GM23338 (cell line): ENCODE measurements around the gene PKD1L1. TPM values are rescaled to one million over a fixed set of nuclear protein-coding genes. Genes with fewer than 3 reads are reported as not detected.

Experiments used
- ATAC-seq: fragments of 200-7000 bp; cut with Tn5 transposase; 3 replicates; pipeline ENCODE4 v1.9.1; 2020
- DNase-seq: peaks from one replicate; pipeline ENCODE4 v3.0.0-alpha.2; 2015; ENCODE audit warnings: low spot score
- H2AFZ ChIP-seq: fragments of 200-600 bp; sonication (generic); 2 replicates; pipeline ENCODE4 v1.8.0; 2016; ENCODE audit warnings: antibody characterized with exemption, mild to moderate bottlenecking, moderate library complexity
- H3F3A ChIP-seq: fragments of 200-600 bp; sonication (generic); replicated peaks from 2 replicates; pipeline ENCODE4 v1.8.0; 2017; ENCODE audit warnings: antibody characterized with exemption, mixed run types, low read depth
- H3K27ac ChIP-seq: fragments of 200-600 bp; sonication (generic); 2 replicates; pipeline ENCODE4 v1.6.1; 2016; ENCODE audit warnings: low read depth
- H3K27me3 ChIP-seq: fragments of 200-600 bp; sonication (generic); 2 replicates; pipeline ENCODE4 v1.8.0; 2016; ENCODE audit warnings: mild to moderate bottlenecking, mixed run types, moderate library complexity; ENCODE audit not compliant: insufficient read depth
- H3K36me3 ChIP-seq: fragments of 200-600 bp; sonication (generic); 2 replicates; pipeline ENCODE4 v1.8.0; 2016; ENCODE audit warnings: mild to moderate bottlenecking; ENCODE audit not compliant: insufficient read depth
- H3K4me1 ChIP-seq: fragments of 200-600 bp; sonication (generic); 2 replicates; pipeline ENCODE4 v1.8.0; 2016; ENCODE audit warnings: mild to moderate bottlenecking, moderate library complexity; ENCODE audit not compliant: insufficient read depth
- H3K4me2 ChIP-seq: fragments of 200-600 bp; sonication (generic); 2 replicates; pipeline ENCODE4 v1.7.1; 2017; ENCODE audit warnings: mixed run types
- H3K4me3 ChIP-seq: fragments of 200-600 bp; sonication (generic); 2 replicates; pipeline ENCODE4 v1.6.1; 2016; ENCODE audit warnings: mixed run types
- H3K79me2 ChIP-seq: fragments of 200-600 bp; sonication (generic); replicated peaks from 2 replicates; pipeline ENCODE4 v1.8.0; 2017; ENCODE audit warnings: mild to moderate bottlenecking; ENCODE audit not compliant: insufficient read depth
- H3K9me2 ChIP-seq: fragments of 200-600 bp; sonication (generic); 2 replicates; pipeline ENCODE4 v1.8.0; 2017; ENCODE audit not compliant: insufficient read depth
- H4K20me1 ChIP-seq: fragments of 200-600 bp; sonication (generic); replicated peaks from 2 replicates; pipeline ENCODE4 v1.8.0; 2017; ENCODE audit warnings: mild to moderate bottlenecking; ENCODE audit not compliant: insufficient read depth
- H3K27ac Mint-ChIP-seq: 2 replicates; pipeline ENCODE4 v1.8.0; 2020; ENCODE audit warnings: inconsistent platforms, mild to moderate bottlenecking, moderate library complexity, mixed read lengths
- H3K27me3 Mint-ChIP-seq: 3 replicates; pipeline ENCODE4 v1.8.0; 2022; ENCODE audit warnings: low read depth, mild to moderate bottlenecking, moderate library complexity, mixed read lengths, inconsistent platforms; ENCODE audit not compliant: insufficient read depth, poor library complexity
- H3K36me3 Mint-ChIP-seq: 3 replicates; pipeline ENCODE4 v1.8.0; 2021; ENCODE audit warnings: low read depth, mild to moderate bottlenecking, inconsistent platforms, moderate library complexity, mixed read lengths
- H3K4me1 Mint-ChIP-seq: 3 replicates; pipeline ENCODE4 v1.8.0; 2020; ENCODE audit warnings: mild to moderate bottlenecking, inconsistent platforms, mixed read lengths
- H3K4me3 Mint-ChIP-seq: 3 replicates; pipeline ENCODE4 v1.8.0; 2021; ENCODE audit warnings: moderate library complexity, mild to moderate bottlenecking, inconsistent platforms, mixed read lengths
- H3K9me3 Mint-ChIP-seq: 3 replicates; pipeline ENCODE4 v1.8.0; 2020; ENCODE audit warnings: moderate library complexity, mild to moderate bottlenecking, inconsistent platforms, mixed read lengths
- CREB1 ChIP-seq: fragments of 250-450 bp; sonication (Bioruptor Pico); IDR thresholded peaks from 2 replicates; pipeline ENCODE4 v1.5.0; 2020; ENCODE audit warnings: low read depth, mild to moderate bottlenecking, moderate library complexity
- EZH2 ChIP-seq: fragments of 200-600 bp; sonication (generic); IDR thresholded peaks from one replicate; pipeline ENCODE4 v1.8.0; 2017; ENCODE audit warnings: antibody characterized with exemption, mild to moderate bottlenecking, low read depth; ENCODE audit not compliant: unreplicated experiment
- polyA plus RNA-seq: library from polyadenylated mRNA; unstranded; fragments of >200 nt; fragmentation: Nextera tagmentation; extraction: Ambion mirVana; gene quantifications from 2 replicates; pipeline ENCODE4 v1.2.1, GENCODE V29; 2016
- total RNA-seq: library from RNA; depleted of rRNA; stranded (reverse); fragments of >200 nt; shearing (Covaris generic); gene quantifications from 2 replicates; pipeline ENCODE4 v1.2.3, GENCODE V29; 2014
- TF ChIP-seq, protein P1 (sequence below): fragments of 250-450 bp; sonication (Bioruptor Pico); IDR thresholded peaks from 2 replicates; pipeline ENCODE4 v1.5.0; 2020; ENCODE audit warnings: mild to moderate bottlenecking, moderate library complexity

Gene PKD1L1
- total and polyA plus RNA-seq, 2 experiments from 2014 or later, result 0.03 TPM; not detected in 1

DNA sequence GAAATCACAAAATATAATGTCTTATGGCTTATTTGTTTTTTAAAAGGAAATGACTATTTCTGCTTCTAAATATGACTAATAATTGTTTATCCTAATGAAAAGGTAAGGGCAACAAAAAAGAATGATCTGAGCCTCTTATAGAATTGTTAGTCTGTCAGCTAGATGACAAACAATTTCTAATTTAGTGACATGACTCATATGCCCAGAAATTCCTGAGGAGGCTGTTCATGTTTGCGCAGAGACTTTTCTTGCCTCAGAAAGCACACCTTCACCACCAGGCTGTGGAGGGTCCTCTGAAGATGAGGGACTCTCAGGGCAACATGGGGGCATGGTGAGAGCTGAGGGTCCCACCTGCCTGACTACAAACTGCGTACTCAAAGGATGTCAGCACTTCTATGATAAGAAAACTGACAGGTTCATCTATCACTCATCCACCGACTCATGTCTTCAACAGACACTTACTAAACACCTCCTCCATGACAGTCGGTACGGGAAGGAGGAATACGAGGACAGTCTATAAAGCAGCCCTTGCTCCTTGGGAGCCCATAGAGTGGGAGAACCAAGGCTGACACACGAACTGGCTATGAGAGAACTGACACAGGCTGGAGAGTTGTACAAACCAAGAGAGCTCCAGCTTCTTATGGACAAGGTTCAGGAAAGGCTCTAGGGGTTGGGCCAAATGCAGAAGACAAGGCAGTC, 102.0 kb downstream of the PKD1L1 start:
- Histone ChIP-seq H4K20me1 (no peaks in the 10 kb centered on the region), H3F3A (no peaks in the 10 kb centered on the region), H3K9me2 (no peaks in the 10 kb centered on the region), H3K27me3 (no peaks in the 10 kb centered on the region), H2AFZ (no peak overlapping the region; the same call in 1 of the 2 replicates), H3K27ac (no peak overlapping the region), H3K4me2 (no peak overlapping the region), H3K36me3 (no peaks in the 10 kb centered on the region), H3K4me1 (no peaks in the 10 kb centered on the region), H3K79me2 (no peaks in the 10 kb centered on the region), H3K4me3 (no peak overlapping the region)
- no peak for DNase-seq
- Mint-ChIP-seq H3K9me3 (no peaks in the 10 kb centered on the region; the same call in 2 of the 3 replicates), H3K4me3 (no peak overlapping the region), H3K27ac (no peak overlapping the region), H3K27me3 (peaks cover 3% of the 10 kb centered on the region), H3K36me3 (no peaks in the 10 kb centered on the region; the same call in 2 of the 3 replicates), H3K4me1 (no peaks in the 10 kb centered on the region)
- TF ChIP-seq, protein P1, sequence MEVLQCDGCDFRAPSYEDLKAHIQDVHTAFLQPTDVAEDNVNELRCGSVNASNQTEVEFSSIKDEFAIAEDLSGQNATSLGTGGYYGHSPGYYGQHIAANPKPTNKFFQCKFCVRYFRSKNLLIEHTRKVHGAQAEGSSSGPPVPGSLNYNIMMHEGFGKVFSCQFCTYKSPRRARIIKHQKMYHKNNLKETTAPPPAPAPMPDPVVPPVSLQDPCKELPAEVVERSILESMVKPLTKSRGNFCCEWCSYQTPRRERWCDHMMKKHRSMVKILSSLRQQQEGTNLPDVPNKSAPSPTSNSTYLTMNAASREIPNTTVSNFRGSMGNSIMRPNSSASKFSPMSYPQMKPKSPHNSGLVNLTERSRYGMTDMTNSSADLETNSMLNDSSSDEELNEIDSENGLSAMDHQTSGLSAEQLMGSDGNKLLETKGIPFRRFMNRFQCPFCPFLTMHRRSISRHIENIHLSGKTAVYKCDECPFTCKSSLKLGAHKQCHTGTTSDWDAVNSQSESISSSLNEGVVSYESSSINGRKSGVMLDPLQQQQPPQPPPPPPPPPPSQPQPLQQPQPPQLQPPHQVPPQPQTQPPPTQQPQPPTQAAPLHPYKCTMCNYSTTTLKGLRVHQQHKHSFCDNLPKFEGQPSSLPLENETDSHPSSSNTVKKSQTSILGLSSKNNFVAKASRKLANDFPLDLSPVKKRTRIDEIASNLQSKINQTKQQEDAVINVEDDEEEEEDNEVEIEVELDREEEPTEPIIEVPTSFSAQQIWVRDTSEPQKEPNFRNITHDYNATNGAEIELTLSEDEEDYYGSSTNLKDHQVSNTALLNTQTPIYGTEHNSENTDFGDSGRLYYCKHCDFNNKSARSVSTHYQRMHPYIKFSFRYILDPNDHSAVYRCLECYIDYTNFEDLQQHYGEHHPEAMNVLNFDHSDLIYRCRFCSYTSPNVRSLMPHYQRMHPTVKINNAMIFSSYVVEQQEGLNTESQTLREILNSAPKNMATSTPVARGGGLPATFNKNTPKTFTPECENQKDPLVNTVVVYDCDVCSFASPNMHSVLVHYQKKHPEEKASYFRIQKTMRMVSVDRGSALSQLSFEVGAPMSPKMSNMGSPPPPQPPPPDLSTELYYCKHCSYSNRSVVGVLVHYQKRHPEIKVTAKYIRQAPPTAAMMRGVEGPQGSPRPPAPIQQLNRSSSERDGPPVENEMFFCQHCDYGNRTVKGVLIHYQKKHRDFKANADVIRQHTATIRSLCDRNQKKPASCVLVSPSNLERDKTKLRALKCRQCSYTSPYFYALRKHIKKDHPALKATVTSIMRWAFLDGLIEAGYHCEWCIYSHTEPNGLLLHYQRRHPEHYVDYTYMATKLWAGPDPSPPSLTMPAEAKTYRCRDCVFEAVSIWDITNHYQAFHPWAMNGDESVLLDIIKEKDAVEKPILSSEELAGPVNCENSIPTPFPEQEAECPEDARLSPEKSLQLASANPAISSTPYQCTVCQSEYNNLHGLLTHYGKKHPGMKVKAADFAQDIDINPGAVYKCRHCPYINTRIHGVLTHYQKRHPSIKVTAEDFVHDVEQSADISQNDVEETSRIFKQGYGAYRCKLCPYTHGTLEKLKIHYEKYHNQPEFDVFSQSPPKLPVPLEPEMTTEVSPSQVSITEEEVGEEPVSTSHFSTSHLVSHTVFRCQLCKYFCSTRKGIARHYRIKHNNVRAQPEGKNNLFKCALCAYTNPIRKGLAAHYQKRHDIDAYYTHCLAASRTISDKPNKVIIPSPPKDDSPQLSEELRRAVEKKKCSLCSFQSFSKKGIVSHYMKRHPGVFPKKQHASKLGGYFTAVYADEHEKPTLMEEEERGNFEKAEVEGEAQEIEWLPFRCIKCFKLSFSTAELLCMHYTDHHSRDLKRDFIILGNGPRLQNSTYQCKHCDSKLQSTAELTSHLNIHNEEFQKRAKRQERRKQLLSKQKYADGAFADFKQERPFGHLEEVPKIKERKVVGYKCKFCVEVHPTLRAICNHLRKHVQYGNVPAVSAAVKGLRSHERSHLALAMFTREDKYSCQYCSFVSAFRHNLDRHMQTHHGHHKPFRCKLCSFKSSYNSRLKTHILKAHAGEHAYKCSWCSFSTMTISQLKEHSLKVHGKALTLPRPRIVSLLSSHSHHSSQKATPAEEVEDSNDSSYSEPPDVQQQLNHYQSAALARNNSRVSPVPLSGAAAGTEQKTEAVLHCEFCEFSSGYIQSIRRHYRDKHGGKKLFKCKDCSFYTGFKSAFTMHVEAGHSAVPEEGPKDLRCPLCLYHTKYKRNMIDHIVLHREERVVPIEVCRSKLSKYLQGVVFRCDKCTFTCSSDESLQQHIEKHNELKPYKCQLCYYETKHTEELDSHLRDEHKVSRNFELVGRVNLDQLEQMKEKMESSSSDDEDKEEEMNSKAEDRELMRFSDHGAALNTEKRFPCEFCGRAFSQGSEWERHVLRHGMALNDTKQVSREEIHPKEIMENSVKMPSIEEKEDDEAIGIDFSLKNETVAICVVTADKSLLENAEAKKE (CRISPR knock-in tag), result no peak
- no peak for ATAC-seq

DNA sequence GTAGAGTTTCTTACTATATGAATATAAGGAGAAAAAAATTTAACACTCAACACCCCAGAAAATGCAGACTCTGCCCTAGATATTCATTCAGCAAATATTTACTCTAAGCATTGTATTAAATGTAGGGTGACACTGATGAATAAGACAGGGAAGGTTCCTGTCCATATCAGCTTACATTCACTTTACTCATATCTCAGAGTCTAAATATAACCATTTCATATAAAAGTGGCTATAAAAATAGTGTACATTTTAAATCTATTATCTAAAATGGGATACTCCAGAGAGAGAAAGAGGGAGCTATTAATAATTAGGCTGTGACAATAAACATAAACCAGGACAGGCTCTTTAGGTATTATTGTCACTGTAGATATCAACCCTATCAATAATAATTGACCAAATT, 104.0 kb downstream of the PKD1L1 start:
- Histone ChIP-seq H3F3A (no peaks in the 10 kb centered on the region), H3K79me2 (no peaks in the 10 kb centered on the region), H3K9me2 (no peaks in the 10 kb centered on the region), H3K27me3 (no peaks in the 10 kb centered on the region), H3K4me3 (no peak overlapping the region), H3K27ac (no peak overlapping the region), H4K20me1 (no peaks in the 10 kb centered on the region), H2AFZ (no peak overlapping the region), H3K4me2 (no peak overlapping the region), H3K36me3 (no peaks in the 10 kb centered on the region), H3K4me1 (no peaks in the 10 kb centered on the region)
- H3K4me3 Mint-ChIP-seq, result no peak overlapping the region
- no peaks in the 10 kb centered on the region; the same call in 2 of the 3 replicates for H3K9me3 Mint-ChIP-seq
- H3K4me1 Mint-ChIP-seq, result no peaks in the 10 kb centered on the region
- no peak overlapping the region for H3K27ac Mint-ChIP-seq
- ATAC-seq (no peak), DNase-seq (no peak)
- no peaks in the 10 kb centered on the region; the same call in 2 of the 3 replicates for H3K36me3 Mint-ChIP-seq
- H3K27me3 Mint-ChIP-seq, result peaks cover 3% of the 10 kb centered on the region
- no peak for TF ChIP-seq CREB1
- TF ChIP-seq EZH2, result no peak
- TF ChIP-seq, protein P1 (CRISPR knock-in tag), result no peak
